H7 (cell line): ENCODE measurements around the gene APOM. TPM values are rescaled to one million over a fixed set of nuclear protein-coding genes. Genes with fewer than 3 reads are reported as not detected.

ENCODE experiments used
- total RNA-seq: library from RNA; depleted of rRNA; stranded (reverse); fragments of >200 nt; shearing (Covaris generic); gene quantifications from 2 replicates; pipeline ENCODE4 v1.2.3, GENCODE V29; 2014; rRNA removed

Gene APOM
- total RNA-seq, 1 experiment from 2014 or later = 3.3 TPM

Other genes with a start within 250 kb of the APOM start
- 50.3 and 55.4 TPM in 2 replicates for gene MICB, start 157.7 kb upstream of the APOM start, total RNA-seq
- not detected in 2 replicates for gene MCCD1, start 126.9 kb upstream of the APOM start, total RNA-seq
- 787 and 872 TPM in 2 replicates for gene DDX39B, start 113.9 kb upstream of the APOM start, total RNA-seq
- gene ATP6V1G2, start 109.3 kb upstream of the APOM start, total RNA-seq = 3.5 and 7.0 TPM in 2 replicates
- 33.2 and 34.2 TPM in 2 replicates for gene NFKBIL1, start 108.3 kb upstream of the APOM start, total RNA-seq
- 0.44 TPM in 1 of 2 replicates, not detected in the other for gene LTA, start 83.6 kb upstream of the APOM start, total RNA-seq
- gene TNF, start 80.3 kb upstream of the APOM start, total RNA-seq = not detected in 2 replicates
- gene LTB, start 73.5 kb upstream of the APOM start, total RNA-seq = 0.35 TPM in 1 of 2 replicates, not detected in the other
- gene LST1, start 69.6 kb upstream of the APOM start, total RNA-seq = not detected in 2 replicates
- not detected in 2 replicates for gene NCR3, start 62.9 kb upstream of the APOM start, total RNA-seq
- gene AIF1, start 40.7 kb upstream of the APOM start, total RNA-seq = 0.48 and 1.4 TPM in 2 replicates
- 163 and 176 TPM in 2 replicates for gene PRRC2A, start 35.2 kb upstream of the APOM start, total RNA-seq
- gene BAG6, start 3.2 kb upstream of the APOM start, total RNA-seq = 320 and 331 TPM in 2 replicates
- 17.3 and 17.6 TPM in 2 replicates for gene C6orf47, start 4.9 kb downstream of the APOM start, total RNA-seq
- 28.6 and 33.3 TPM in 2 replicates for gene GPANK1, start 9.1 kb downstream of the APOM start, total RNA-seq
- gene CSNK2B, start 10.2 kb downstream of the APOM start, total RNA-seq = 197 and 224 TPM in 2 replicates
- 2.9 and 4.2 TPM in 2 replicates for gene LY6G5B, start 14.1 kb downstream of the APOM start, total RNA-seq
- gene LY6G5C, start 25.2 kb downstream of the APOM start, total RNA-seq = 0.70 and 2.0 TPM in 2 replicates
- 35.7 and 39.7 TPM in 2 replicates for gene ABHD16A, start 47.4 kb downstream of the APOM start, total RNA-seq
- not detected in 2 replicates for gene LY6G6F, start 51.0 kb downstream of the APOM start, total RNA-seq
- 2.8 TPM in 1 of 2 replicates, not detected in the other for gene LY6G6D, start 59.5 kb downstream of the APOM start, total RNA-seq
- gene LY6G6C, start 65.9 kb downstream of the APOM start, total RNA-seq = not detected in 2 replicates
- gene MPIG6B, start 67.5 kb downstream of the APOM start, total RNA-seq = not detected in 2 replicates
- 83.6 and 99.2 TPM in 2 replicates for gene DDAH2, start 73.4 kb downstream of the APOM start, total RNA-seq
- gene CLIC1, start 80.6 kb downstream of the APOM start, total RNA-seq = 456 and 621 TPM in 2 replicates
- gene MSH5, start 84.1 kb downstream of the APOM start, total RNA-seq = 19.5 and 28.4 TPM in 2 replicates
- 1.8 and 7.7 TPM in 2 replicates for gene SAPCD1, start 106.8 kb downstream of the APOM start, total RNA-seq
- 0.44 and 2.1 TPM in 2 replicates for gene VWA7, start 121.4 kb downstream of the APOM start, total RNA-seq
- 114 and 115 TPM in 2 replicates for gene VARS1, start 139.9 kb downstream of the APOM start, total RNA-seq
- gene LSM2, start 151.1 kb downstream of the APOM start, total RNA-seq = 108 and 150 TPM in 2 replicates
- 0.15 and 0.55 TPM in 2 replicates for gene HSPA1L, start 159.4 kb downstream of the APOM start, total RNA-seq
- gene HSPA1A, start 159.6 kb downstream of the APOM start, total RNA-seq = 45.7 and 58.5 TPM in 2 replicates
- gene HSPA1B, start 171.8 kb downstream of the APOM start, total RNA-seq = 63.3 and 70.4 TPM in 2 replicates
- 56.2 and 58.6 TPM in 2 replicates for gene NEU1, start 206.9 kb downstream of the APOM start, total RNA-seq
- 0.42 and 0.48 TPM in 2 replicates for gene SLC44A4, start 223.1 kb downstream of the APOM start, total RNA-seq
- gene EHMT2, start 241.8 kb downstream of the APOM start, total RNA-seq = 134 and 136 TPM in 2 replicates
- 7.9 and 8.7 TPM in 2 replicates for gene ZBTB12, start 246.2 kb downstream of the APOM start, total RNA-seq